Heart right ventricle (tissue), 16 donors: ENCODE results near the gene CCT8. TPM values are rescaled to one million over a fixed set of nuclear protein-coding genes. Genes with fewer than 3 reads are reported as not detected.
A peak's percentile ranks its signal among the peaks of the same experiment; 100 is the strongest.

Experiments
- ATAC-seq, 8 donors: fragments of 200-7000 bp; cut with Tn5 transposase; one replicate each; pipeline ENCODE4 v1.9.1; 2020; ENCODE audit warnings: mild to moderate bottlenecking in 8 of 8, moderate library complexity in 8 of 8, moderate number of reproducible peaks in 1 of 8
- DNase-seq, 2 donors: peaks; one replicate each; pipeline ENCODE4 v3.0.0-alpha.2; 2020
- H3K27ac ChIP-seq, 10 donors: fragments of 200-600 bp; sonication (generic) in 2 of 10; one replicate each; pipeline versions ENCODE4 v1.5.0 to v1.8.0; 2020 to 2022; ENCODE audit warnings: mild to moderate bottlenecking in 3 of 10
- H3K27me3 ChIP-seq, 7 donors: fragments of 200-600 bp; one replicate each; pipeline ENCODE4 v1.8.0; 2021 to 2022; ENCODE audit warnings: mild to moderate bottlenecking in 2 of 7
- H3K36me3 ChIP-seq, 9 donors: fragments of 200-600 bp; sonication (generic) in 1 of 9; one replicate each; pipeline versions ENCODE4 v1.5.0 to v1.8.0; 2020 to 2022; ENCODE audit warnings: mild to moderate bottlenecking in 2 of 9
- H3K4me1 ChIP-seq, 9 donors: fragments of 200-600 bp; sonication (generic) in 1 of 9; one replicate each; pipeline versions ENCODE4 v1.5.0 to v1.8.0; 2020 to 2022; ENCODE audit warnings: mild to moderate bottlenecking in 4 of 9
- H3K4me3 ChIP-seq, 10 donors: fragments of 200-600 bp; sonication (generic) in 2 of 10; one replicate each; pipeline versions ENCODE4 v1.5.0 to v1.8.0; 2020 to 2022; ENCODE audit warnings: mild to moderate bottlenecking in 7 of 10, moderate library complexity in 2 of 10
- H3K9me3 ChIP-seq, 11 donors: fragments of 200-600 bp in 10 of 11; sonication (generic) in 2 of 11; one replicate each; pipeline versions ENCODE4 v1.5.0 to v1.8.0; 2013 to 2022; ENCODE audit warnings: mild to moderate bottlenecking in 2 of 11, control low read depth in 1 of 11, moderate library complexity in 1 of 11
- WGBS, 2 donors: extraction: QIAGEN DNeasy Blood & Tissue Kit; methylation state at CpG; one replicate each; pipeline ENCODE4 v1.1.7; 2013; ENCODE audit warnings: inconsistent platforms in 1 of 2; 5-methylcytosine and 5-hydroxymethylcytosine counted together
- intact Hi-C, 10 donors: fragments of 100-400 bp; cut with DNase I; formaldehyde crosslinking; loops; one replicate each; pipeline versions ENCODE4 v1.11.1 to v1.14.2; 2022
- long read RNA-seq, 3 donors: library from polyadenylated mRNA; unstranded; transcript quantifications; one replicate each; pipeline ENCODE4 v2.0.0, GENCODE V29; 2020 to 2021
- polyA plus RNA-seq, 2 donors: library from polyadenylated mRNA; stranded (reverse); fragments of 200-250 nt; gene quantifications; one replicate each; pipeline ENCODE4 v1.2.3, GENCODE V29; 2013
- total RNA-seq, 10 donors: library from RNA; stranded (reverse); fragmentation: NEBNext Ultra II Directional in 3 of 10; extraction: Animal tissue kit (Norgen Biotek cat#: 25700) in 3 of 10; gene quantifications; one replicate each; pipeline versions ENCODE4 v1.2.1 to v1.2.4, GENCODE V29; 2021 to 2023
- TF ChIP-seq, protein P1 (sequence below), 9 donors: fragments of 200-600 bp; sonication (generic) in 2 of 9; IDR thresholded peaks; one replicate each; pipeline versions ENCODE4 v1.5.0 to v1.8.0; 2021 to 2022; ENCODE audit warnings: antibody characterized with exemption in 9 of 9, mild to moderate bottlenecking in 5 of 9, moderate library complexity in 1 of 9
- donor health status: Arrhythmogenic right ventricular cardiomyopathy.
- donor health status: ischemic (EF 13 %, LVEDD 7.1; RV severe dilation, severe dysfunction).
- donor health status: healthy with polysubstance abuse.
- donor health status: DM: no; HTN: yes; CAD: no.
- donor health status: DM: no; HTN: no; CAD: no.
- donor health status: ischemic (EF 25% LVEDD 6.9; RV normal size, moderate dysfunction).
- donor health status: ischemic (EF 25% LVEDD 5.7; RV mildly dilated, moderate dysfunction).
- donor health status: healthy.
- donor health status: DM: yes; HTN: yes; CAD: no.
- donor health status: Ischemic cardiomyopathy.
- donor health status: ischemic (EF 35%, LVEDD 5.7; RV mildly dilated, moderate dysfunction).
- donor health status: nonischemic (EF 11% LVEDD 7.7; RV severe dilation, severe dysfunction).
- donor health status: DM: yes; HTN: yes; CAD: no.
- donor health status: PGD.
- donor health status: ischemic (EF 29% LVEDD 5.4; RV normal size, mild dysfunction).
- donor health status: nonischemic (EF 23%, LVEDD 6.1; RV moderate dilation, normal function).

CCT8 gene, protein sequence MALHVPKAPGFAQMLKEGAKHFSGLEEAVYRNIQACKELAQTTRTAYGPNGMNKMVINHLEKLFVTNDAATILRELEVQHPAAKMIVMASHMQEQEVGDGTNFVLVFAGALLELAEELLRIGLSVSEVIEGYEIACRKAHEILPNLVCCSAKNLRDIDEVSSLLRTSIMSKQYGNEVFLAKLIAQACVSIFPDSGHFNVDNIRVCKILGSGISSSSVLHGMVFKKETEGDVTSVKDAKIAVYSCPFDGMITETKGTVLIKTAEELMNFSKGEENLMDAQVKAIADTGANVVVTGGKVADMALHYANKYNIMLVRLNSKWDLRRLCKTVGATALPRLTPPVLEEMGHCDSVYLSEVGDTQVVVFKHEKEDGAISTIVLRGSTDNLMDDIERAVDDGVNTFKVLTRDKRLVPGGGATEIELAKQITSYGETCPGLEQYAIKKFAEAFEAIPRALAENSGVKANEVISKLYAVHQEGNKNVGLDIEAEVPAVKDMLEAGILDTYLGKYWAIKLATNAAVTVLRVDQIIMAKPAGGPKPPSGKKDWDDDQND
- total RNA-seq (100 to 1,000 TPM in 7 of 10 donors, 10 to 100 TPM in 3; 90.0 to 126 (median 112) TPM), polyA plus RNA-seq (100 to 1,000 TPM in 1 of 2 donors, 10 to 100 TPM in 1; 75.6 to 156 TPM)
- long read RNA-seq, donor 1, transcript CCT8-201 (15 exons, 2,005 nt) = major isoform, 158 of 174 reads
- long read RNA-seq, donor 1, partial matches to known transcripts = 10 of 174 reads
- long read RNA-seq, donor 1, other reads (novel, unspliced or antisense) = 6 of 174 reads
- long read RNA-seq, donor 2, transcript CCT8-201 (15 exons, 2,005 nt) = major isoform, 153 of 170 reads
- long read RNA-seq, donor 2, partial matches to known transcripts = 13 of 170 reads
- long read RNA-seq, donor 2, other reads (novel, unspliced or antisense) = 4 of 170 reads
- long read RNA-seq, donor 3, transcript CCT8-201 (15 exons, 2,005 nt) = major isoform, 633 of 697 reads
- long read RNA-seq, donor 3, partial matches to known transcripts = 35 of 697 reads
- long read RNA-seq, donor 3, other reads (novel, unspliced or antisense) = 28 of 697 reads

DNA sequence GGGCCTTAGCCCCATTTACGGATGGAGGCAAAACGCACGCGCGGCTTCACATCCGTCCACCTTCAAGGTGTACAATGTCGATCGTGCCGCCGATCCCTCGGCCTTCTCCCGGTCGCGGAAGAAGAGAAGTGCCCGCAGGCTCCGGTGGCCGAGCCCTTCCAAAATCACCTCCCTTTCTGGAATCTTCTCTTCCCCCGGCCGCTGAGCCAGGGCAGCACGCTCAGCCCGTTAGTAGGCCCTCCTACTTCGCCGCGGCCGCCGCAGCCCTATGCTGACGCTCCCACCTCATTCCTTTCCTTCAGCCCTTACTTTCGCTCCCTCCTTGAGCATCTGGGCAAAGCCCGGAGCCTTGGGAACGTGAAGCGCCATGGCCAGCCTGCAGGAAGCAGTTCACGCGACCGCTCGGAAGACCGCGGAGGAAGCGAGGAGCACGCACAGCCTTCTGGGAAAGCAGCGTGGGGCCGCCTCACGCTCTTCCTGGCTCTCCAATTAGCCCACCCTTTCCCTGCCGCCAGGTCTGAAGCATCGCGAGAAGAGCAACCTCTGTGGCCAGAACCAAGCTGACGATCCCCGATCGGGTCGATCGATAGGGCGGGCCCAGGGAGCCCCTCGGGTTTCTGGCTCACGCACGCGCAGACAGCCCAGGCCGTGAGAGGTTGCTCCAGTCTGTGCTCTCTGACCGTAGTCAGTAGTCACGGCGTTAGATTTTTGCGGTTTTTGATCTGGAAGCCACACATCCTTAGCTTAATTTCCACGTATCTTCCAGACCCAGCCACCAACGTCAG, at the start of gene CCT8:
Gene CCT8, minus strand, starts transcription at position 427 of the 785 bp plus-strand sequence. Its CDS starts 58 bp downstream, at position 369.
- intact Hi-C loops = loop anchor here in 5 of 10 donors (1.0 to 5.0 kb wide), 2 partner anchors 46 to 49 kb away; partner anchors contain the start of gene USP16 (in 1 of the 5)
- Histone ChIP-seq H3K27me3 (no peaks in the 10 kb centered on the region), H3K4me1 (peaks cover 2 to 49% (median 30%) of the 10 kb centered on the region in 9 donors), H3K9me3 (no peaks in the 10 kb centered on the region), H3K36me3 (peaks cover 0 to 29% (median 6%) of the 10 kb centered on the region in 9 donors), H3K27ac (peak within 1 kb of the TSS; percentile 65 to 96 (median 90)), H3K4me3 (peak within 1 kb of the TSS; percentile 64 to 99 (median 84))
- 0% methylated on average over 62 of the region's 62 CpGs for WGBS, 2 donors
- ATAC-seq (peak; percentile 97 to 99 (median 98)), DNase-seq (peak; percentile 99 to 100)
- TF ChIP-seq, protein P1, sequence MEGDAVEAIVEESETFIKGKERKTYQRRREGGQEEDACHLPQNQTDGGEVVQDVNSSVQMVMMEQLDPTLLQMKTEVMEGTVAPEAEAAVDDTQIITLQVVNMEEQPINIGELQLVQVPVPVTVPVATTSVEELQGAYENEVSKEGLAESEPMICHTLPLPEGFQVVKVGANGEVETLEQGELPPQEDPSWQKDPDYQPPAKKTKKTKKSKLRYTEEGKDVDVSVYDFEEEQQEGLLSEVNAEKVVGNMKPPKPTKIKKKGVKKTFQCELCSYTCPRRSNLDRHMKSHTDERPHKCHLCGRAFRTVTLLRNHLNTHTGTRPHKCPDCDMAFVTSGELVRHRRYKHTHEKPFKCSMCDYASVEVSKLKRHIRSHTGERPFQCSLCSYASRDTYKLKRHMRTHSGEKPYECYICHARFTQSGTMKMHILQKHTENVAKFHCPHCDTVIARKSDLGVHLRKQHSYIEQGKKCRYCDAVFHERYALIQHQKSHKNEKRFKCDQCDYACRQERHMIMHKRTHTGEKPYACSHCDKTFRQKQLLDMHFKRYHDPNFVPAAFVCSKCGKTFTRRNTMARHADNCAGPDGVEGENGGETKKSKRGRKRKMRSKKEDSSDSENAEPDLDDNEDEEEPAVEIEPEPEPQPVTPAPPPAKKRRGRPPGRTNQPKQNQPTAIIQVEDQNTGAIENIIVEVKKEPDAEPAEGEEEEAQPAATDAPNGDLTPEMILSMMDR (IDR thresholded peaks at IDR 0.05) = no peak

DNA sequence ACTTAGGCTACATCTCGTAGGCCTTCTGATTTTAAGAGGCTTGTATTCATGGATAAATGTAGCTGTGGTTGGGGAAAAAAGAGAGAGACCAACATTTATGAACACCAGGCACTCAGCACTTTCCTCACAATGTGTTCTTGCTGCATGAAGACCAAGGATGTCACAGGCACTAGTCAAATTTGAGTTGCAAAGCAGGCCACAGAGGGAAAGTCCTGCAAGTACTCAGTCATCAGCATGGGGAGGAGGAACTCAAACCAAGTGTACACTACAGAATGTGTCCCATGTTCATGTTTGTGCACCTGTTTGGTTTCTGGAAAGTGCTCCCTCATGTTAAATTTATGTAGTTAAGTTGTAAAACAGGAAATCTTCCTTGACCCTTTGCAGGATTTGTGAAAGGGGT, 48.3 kb upstream of the CCT8 start:
- intact Hi-C loops = no loop called here
- ATAC-seq = no peak
- TF ChIP-seq, protein P1 (IDR thresholded peaks at IDR 0.05) = no peak
- H3K4me1 ChIP-seq = peaks cover 0 to 9% (median 0%) of the 10 kb centered on the region in 9 donors
- H3K9me3 ChIP-seq = no peaks in the 10 kb centered on the region
- no peaks in the 10 kb centered on the region for H3K36me3 ChIP-seq
- H3K27ac ChIP-seq = no peak overlapping the region
- WGBS, 2 donors = 97% methylated on average over 1 of the region's 1 CpG
- DNase-seq = no peak
- no peak overlapping the region for H3K4me3 ChIP-seq
- H3K27me3 ChIP-seq = no peaks in the 10 kb centered on the region

DNA sequence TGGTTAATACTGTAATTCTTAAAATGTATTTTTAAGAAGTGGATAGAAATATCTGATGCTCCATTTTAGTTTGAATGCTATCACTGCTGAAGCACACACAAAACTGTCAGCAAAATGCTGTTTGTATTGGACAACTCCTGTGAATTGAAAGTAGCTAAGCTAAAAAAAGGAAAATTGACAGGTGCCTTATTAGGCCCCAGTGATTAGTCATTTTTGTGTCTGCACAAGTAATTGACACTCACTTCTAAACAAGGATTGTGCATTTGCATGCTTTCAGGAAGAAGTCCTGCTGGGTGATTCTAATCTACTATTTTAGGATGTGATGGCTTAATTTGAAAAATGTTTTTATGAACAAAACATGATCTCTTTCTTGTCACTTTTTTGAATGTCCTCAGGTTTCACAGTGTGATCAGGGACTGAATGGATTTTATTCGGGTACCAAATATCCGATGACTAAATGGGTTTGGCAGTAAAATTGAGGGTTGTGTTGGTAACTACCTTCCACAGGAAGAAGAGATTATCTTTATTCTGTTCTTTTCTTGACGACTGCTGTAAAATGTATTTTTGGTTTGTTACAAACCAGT, 44.0 kb upstream of the CCT8 start:
- TF ChIP-seq, protein P1 (IDR thresholded peaks at IDR 0.05) = no peak
- no peak for ATAC-seq

More for the DNA sequence above, 44.0 kb upstream of the CCT8 start:
- peaks cover 0 to 12% (median 0%) of the 10 kb centered on the region in 9 donors for H3K4me1 ChIP-seq
- no peak overlapping the region for H3K4me3 ChIP-seq
- H3K9me3 ChIP-seq = no peaks in the 10 kb centered on the region
- intact Hi-C loops = no loop called here
- H3K27ac ChIP-seq = no peak overlapping the region
- H3K36me3 ChIP-seq = no peaks in the 10 kb centered on the region
- WGBS, 2 donors = 70 to 86% methylated on average over 3 of the region's 3 CpGs
- H3K27me3 ChIP-seq = no peaks in the 10 kb centered on the region
- DNase-seq = no peak
